T-helper 1 cell (primary cell): ENCODE results near the gene MATN1.

Experiments
- DNase-seq, 5 donors: peaks; one replicate each; pipeline ENCODE4 v3.0.0-alpha.2; 2012 to 2020

The MATN1 gene

DNA sequence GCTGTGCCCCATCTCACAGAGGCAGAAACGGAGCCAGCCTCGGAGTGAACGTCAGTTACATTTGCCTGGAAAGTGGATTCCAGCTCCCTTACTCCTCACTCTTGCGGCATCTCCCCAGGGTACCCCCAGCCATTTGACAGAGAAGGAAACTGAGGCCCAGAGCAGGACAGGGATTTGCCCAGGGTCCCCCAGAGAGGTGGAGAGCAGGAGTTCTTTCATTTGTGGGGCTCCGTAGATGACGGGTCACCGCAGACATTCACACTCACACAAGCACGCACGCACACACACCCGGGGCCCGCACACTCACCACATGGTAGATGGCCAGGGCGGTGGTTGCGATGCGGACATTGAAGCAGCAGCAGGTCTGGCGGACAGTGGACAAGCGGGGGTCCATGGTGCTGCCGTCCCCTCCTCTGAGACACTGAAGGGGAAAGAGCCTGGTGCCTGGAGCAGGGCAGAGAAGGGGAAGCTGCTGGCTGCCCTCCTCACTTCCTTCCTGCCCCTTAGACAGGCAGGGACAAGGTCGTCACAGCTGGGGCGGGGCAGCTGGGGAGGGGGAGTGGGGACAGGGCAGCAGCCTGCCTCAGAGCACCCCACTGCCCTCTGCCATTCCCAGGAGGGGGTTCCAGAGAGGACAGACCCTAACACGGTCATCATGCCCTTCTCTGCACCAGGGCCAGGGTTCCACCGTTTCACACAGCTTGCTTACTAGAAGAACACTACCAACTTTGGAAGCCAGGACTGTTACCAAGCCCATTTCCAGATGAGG lies 34.2 kb upstream of the MATN1 start, which contains the start of gene LAPTM5:
TSS of gene LAPTM5 (minus strand) at position 423 of the 769 bp plus-strand sequence. CDS start at position 394, 29 bp downstream.
- DNase-seq, result peak; percentile 35 to 70 (median 53)

GRCh38 chr1:30756545-30757351 lies 33.4 kb upstream of the MATN1 start:
- peak; percentile 48 to 87 (median 66) for DNase-seq

- no peak for DNase-seq
These were observed 32.8 kb upstream of the MATN1 start for GRCh38 chr1:30756206-30756544.

GRCh38 chr1:30755746-30756145 lies 32.4 kb upstream of the MATN1 start:
- DNase-seq, result no peak

GRCh38 chr1:30755334-30755733 lies 31.9 kb upstream of the MATN1 start:
- DNase-seq, result no peak

DNA sequence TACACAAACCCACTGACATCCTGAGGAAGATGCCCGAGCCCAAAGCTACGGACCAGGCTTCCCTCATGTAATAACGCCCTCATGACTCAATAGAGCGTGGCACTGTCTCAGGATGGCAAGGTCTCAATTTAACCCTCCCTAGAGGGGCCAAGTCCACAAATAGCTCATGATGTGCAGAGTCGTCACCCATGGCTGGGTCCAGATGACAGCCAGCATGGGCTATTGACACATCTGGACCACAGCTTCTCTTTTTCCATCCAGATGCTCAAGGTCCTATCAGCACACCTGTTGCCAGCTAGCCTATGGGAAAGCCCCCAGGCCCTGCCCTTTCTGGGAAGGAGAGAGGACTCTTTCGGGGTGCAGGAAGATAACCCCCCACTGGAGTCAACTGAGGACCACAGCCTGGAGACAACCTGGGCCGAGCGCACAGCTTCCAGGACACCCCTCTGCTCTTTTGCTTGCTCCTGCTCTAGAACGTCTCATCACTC lies 31.3 kb upstream of the MATN1 start:
- DNase-seq, result no peak

DNA sequence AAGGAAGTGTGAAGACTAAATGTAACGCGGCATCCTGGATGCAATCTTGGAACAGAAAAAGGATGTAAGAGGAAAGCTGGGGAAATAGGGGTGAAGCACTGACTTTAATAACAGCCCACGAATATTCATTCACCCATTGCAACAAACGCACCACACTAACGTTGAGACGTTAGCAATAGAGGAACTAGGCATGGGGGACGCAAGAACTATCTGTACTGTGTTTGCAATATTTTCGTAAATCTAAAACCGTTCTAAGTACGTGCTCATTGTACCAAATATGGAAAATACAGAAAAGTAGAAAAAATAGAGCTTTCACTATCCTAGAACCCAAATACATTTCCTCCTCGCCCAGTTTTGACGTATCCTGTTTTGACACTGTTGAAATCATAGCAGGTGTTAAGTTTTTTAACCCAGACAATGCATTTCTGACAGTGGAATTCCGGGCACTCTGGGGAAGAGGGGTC lies 30.3 kb upstream of the MATN1 start:
- DNase-seq, result peak in 1 of 5 donors; percentile 34

DNA sequence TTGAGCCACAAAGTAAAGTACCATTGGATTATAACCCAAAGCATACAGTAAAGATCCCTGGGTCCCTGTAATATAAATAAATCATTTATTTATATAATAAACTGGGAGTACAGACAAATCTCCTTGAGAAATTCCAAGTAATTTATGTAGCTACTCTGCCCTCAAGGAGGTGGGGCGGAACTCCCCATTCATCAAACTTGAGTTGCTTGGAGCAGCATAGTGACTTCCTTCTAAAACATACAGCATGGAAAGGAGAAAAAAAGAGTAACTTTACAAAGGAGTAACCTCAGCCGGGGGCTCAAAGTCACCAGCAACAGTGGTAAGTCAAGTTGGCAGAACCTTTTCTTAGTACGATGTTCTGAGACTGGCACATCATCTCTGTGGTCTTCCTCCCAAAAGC lies 29.7 kb upstream of the MATN1 start:
- DNase-seq, result no peak

DNA sequence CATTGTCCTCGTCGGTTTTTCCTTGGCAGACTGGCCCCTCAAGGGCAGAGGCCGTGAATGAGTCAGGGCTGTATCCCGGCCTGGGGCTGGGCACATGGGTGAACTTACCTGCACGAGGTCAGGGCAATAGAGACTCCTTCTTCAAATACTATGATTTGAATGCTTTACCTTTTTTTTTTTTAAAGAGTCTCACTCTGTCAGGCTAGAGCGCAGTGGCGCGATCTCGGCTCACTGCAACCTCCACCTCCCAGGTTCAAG lies 29.2 kb upstream of the MATN1 start:
- no peak for DNase-seq

DNA sequence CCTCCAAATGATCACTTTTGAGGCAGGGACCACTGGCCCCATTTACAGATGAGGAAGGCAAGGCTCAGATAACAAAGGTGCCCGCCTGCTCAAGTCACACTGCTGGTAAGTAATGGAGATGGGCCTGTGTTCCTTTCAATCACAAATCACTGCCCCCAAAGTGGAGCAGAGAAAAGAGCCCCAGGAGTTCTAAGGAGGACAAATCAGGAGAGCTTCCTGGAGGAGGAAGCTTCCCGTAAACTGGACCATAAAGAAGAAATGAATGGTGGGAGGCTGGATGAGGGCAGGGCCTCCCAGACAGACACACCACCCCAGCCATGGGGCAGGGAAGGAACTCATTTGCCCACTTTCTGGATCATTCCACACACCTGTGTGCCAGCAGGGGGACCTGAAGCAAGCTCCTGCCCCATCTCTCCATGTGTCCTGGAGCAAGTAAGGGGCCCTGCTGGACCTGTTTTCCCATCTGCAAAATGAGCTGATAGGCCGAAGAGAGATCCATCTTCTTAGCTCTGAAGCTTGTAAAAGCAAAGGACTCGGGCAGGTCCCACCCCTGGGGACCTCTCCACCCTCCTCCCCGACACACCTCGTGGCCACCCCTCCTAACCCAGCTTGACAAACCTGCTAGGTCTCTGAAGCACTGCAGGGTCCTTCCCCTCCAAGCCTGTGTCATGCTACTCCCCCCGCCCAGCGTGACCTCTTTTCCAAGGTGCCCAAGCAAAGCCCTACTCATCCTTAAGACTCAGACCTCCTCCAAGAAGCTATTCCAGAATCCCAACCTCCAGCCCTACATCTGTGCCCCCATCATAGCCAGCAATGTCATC lies 28.7 kb upstream of the MATN1 start:
- DNase-seq, result no peak

- DNase-seq, result no peak
These were observed 27.4 kb upstream of the MATN1 start for GRCh38 chr1:30750731-30751291.

DNA sequence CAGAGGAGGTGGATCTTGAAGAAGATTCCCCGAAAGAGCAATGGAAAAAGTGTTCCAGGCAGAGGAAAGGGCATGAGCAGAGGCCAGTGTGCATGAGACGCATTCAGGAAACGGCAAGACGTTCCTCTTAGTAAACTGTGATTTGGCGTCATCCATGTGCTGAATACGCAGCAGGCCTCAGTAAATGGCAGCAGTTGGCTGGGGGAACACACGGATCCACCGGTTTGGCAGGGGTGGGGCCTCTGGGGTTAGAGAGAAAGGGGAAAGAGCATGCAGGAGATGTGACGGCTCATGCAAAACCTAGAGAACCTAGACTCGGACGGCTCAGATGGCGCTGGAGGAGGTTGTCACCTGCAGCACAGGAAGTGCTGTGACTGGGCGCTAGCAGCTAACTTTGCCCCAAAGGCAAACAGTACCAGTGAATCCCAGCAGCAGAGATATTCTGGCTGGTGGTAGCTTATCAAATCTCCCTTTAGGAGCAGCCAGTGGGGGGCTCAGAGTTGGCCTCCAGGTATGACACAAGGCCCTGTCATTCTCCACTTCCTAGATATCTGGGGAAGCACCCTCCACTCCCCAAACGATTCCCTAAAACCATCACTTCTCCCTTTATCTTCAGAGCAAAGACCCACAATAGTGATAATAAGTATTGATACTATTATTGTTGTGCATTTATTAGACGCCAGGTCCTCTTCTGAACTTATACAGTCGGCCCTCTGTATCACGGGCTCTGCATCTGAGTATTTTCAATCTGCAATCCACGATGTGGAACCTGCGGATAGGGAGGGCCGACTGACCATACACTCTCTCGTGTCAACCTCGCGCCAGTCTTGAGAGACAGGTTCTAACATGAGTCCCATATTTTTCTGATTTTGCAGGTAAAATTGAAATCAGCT lies 26.6 kb upstream of the MATN1 start:
- peak; percentile 49 to 87 (median 68) for DNase-seq

DNA sequence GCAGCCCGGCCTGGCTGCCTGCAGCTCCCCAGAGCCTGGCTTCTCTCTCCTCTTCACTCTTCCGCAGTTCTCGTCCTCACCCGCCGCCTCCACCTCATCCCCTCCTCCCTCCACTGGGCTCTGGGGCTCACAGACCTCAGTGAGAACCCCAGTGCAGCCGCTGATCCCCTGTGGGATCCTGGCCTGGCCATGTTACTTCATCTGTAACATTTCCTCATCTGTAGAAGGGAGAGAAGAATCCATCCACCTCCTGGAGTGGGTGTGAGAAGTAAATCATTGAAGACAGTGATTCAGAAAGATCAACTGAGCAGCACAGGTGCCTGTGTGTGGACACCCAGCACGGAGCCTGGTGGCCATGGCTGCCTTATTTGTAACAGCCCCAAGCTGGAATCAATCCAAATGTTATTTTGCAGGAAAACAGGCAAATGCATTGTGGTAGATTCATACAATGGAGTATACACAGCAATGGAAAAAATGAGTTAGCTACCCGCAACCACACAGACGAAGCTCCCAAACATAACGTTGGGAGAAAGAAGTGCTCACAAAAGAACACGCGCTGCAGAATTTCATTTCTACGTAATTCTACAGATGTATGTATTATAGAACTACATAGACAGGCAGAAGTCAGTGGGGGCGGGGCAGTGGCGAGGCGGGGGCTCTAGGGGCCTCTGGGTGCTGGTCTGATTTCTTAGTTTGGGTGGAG lies 25.5 kb upstream of the MATN1 start:
- DNase-seq, result peak in 1 of 5 donors; percentile 40

DNA sequence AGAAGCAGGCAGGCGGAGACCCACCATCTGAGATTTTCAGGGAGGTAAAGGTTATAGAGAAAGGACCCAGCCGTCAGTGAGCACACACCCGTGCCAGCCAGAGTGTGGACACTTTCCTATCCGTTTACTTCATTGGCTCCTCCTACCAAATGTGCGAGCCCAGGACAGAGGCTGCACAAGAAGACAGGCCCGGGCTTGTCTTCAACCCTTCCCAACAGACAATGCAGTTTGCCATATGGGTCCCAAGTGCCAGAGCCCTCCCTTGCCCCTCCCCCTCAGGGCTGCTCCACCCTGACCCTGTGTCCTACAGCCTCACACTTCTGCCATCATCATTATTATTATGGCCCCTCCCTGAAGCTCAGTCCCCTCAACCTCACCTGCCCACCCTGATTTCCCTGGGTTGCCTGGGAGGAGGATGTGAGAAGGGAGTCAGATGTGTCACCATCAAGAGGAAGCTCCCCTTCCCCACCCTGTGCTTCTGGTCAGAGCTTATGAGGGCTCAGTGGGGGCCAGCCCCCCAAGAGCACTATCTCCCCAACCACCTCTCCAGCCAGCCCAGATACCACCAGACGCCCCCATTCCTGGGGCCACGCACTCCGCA lies 24.8 kb upstream of the MATN1 start:
- DNase-seq, result no peak

DNA sequence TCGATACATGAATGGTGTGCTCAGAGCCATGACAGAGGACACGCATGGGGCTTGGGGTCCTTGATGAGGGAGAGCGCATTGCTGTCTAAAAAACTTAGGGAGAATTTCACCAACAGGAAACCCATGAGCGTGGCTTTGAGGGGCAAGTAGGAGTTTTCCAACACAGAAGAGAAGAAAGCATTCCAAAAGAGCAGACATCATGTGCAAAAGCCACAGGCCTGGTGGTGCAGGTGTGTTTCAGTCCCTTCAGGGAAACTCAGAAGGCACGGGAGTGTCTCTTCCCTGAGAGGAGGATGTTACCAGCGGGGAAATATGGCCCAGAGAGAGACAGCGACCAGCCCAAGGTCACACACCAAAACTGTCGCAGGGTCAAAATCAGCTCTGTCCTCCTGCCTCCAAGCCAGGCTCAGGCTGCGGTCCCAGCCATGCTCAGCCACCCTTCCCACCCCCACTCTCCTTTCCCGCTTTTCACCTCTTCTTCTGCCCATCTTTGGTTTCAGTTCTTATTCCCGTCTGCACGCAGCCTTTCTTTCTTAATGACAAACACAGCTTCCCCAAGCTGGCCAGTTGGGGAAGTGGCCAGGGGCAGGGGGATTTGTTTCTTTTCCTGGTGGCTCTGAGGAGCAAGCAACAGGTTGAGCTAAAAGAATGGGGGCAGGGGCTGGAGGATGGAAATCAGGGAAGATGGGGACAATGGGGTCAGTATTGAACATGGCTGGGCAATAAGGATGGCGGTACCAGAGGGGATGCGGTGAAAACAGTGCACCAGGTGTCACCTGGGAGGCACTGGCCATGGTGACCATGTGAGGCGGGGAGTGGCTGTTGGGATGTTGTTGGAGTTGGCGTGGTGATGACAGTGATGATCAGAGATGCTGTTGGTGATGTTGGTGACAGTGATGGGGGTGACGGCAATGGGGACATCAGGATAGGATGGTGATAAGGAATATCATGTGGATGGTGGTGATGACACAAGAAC lies 23.9 kb upstream of the MATN1 start:
- DNase-seq, result no peak

DNA sequence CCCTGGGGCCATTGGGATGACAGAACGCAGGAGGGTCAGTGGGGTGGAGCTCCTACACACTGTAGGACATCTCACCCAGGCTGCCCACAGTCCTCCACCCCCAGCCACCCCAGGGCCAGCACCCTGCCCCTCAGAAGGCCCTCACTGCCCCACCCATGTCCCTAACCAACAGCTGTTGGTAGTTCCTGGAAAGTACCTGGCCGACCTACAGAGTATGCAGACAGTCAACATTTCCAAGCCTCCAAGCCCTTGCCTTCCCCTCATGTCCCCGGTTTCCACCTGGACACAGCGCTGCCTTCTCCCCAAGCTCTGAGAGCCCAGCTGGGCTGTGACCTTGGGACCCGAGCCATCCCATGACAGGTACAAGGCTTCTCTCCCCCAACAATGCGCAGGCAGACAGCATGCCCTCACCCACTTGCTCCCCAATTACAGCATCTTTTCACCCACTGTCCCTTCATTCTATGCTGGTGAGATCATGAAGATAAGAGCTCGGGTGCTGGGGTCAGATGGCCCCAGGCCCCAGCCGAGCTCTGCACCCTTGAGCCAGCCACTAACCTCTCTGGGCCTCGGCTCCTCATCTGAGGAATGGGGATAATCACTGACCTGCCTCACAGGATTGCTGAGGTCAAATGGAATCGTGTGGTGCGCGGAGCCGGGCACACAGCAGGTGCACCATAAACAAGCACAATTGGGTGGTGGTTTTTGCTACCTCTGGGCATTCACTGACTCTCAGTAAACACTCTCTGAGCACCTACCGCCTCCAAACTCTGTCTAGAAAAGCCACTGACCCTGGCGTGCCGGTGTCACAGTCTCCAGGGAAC lies 23.0 kb upstream of the MATN1 start:
- no peak for DNase-seq

DNA sequence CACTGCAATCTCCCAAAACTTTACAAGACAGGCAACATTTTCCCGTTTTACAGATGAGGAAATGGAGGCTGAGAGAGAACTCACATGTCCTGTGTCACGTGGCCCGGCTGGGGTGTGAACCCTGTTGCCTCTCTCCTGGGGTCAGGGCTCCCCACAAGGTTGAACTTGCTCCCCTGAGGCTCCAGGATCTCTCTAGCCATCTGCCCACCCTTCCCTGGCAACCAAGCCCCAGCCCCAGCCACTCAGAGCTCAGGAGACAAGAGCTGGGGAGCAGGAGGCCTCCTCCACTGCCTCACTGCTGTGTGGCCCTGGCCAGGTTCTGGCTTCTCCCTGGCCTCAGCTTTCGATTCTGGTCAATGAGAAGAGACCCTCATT lies 22.4 kb upstream of the MATN1 start:
- DNase-seq, result no peak

GRCh38 chr1:30745156-30745833 lies 21.9 kb upstream of the MATN1 start:
- DNase-seq, result no peak
